ENCODE results near the gene LIMS4. TPM values are rescaled to one million over a fixed set of nuclear protein-coding genes. Genes with fewer than 3 reads are reported as not detected.
"Not testable (repeated sequence)": the region's sequence is repeated elsewhere in the genome, so short reads cannot be mapped to it uniquely, and the experiment has no call there.

The LIMS4 gene
- total RNA-seq, 1 experiment from 2014 or later: 1.1 TPM

GRCh38 chr2:110446644-110447043 is 26.0 kb downstream of the LIMS4 start:
- H3K9me2 ChIP-seq (ENCODE audit: insufficient read depth); POLR2A ChIA-PET; H4K20me1 ChIP-seq (ENCODE audit: insufficient read depth); H2AFZ ChIP-seq (ENCODE audit: low read depth, low read length, poor library complexity, severe bottlenecking); H3K9me3 ChIP-seq (ENCODE audit: control insufficient read depth in 1 of 2, insufficient read depth in 1 of 2, low read depth in 1 of 2, low read length in 2 of 2); H3K4me1 ChIP-seq (ENCODE audit: control insufficient read depth in 1 of 2, insufficient read depth in 2 of 2, low read length in 2 of 2); CTCF ChIA-PET; BruUV-seq (replicated peaks); H3K79me2 ChIP-seq (ENCODE audit: insufficient read depth, low read length); H3K9ac ChIP-seq (ENCODE audit: low read length); ATAC-seq; H3K27me3 ChIP-seq (ENCODE audit: insufficient read depth, low read length); RAD21 ChIA-PET (ENCODE audit: low non-redundant PET in 1 of 2, low total read pairs in 2 of 2, uncharacterized antibody in 2 of 2, unreplicated experiment in 2 of 2); H3K4me3 ChIP-seq (replicated peaks in 1 of 2; ENCODE audit: low read depth in 1 of 2, low read length in 2 of 2); intact Hi-C loops (cut with micrococcal nuclease); H3K4me2 ChIP-seq (ENCODE audit: low read length); H3K27ac ChIP-seq (ENCODE audit: low read depth, low read length); H3K36me3 ChIP-seq (ENCODE audit: control insufficient read depth in 1 of 2, insufficient read depth in 2 of 2, low read length in 2 of 2); DNase-seq (ENCODE audit: low read depth, low spot score): not testable (repeated sequence)

GRCh38 chr2:110443305-110444005 is 29.2 kb downstream of the LIMS4 start:
- BruUV-seq (replicated peaks); H3K4me1 ChIP-seq (ENCODE audit: control insufficient read depth in 1 of 2, insufficient read depth in 2 of 2, low read length in 2 of 2); H2AFZ ChIP-seq (ENCODE audit: low read depth, low read length, poor library complexity, severe bottlenecking); H3K9me3 ChIP-seq (ENCODE audit: control insufficient read depth in 1 of 2, insufficient read depth in 1 of 2, low read depth in 1 of 2, low read length in 2 of 2); H3K9me2 ChIP-seq (ENCODE audit: insufficient read depth); H4K20me1 ChIP-seq (ENCODE audit: insufficient read depth); H3K27me3 ChIP-seq (ENCODE audit: insufficient read depth, low read length); H3K4me3 ChIP-seq (replicated peaks in 1 of 2; ENCODE audit: low read depth in 1 of 2, low read length in 2 of 2); H3K79me2 ChIP-seq (ENCODE audit: insufficient read depth, low read length); intact Hi-C loops (cut with micrococcal nuclease); DNase-seq (ENCODE audit: low read depth, low spot score); H3K36me3 ChIP-seq (ENCODE audit: control insufficient read depth in 1 of 2, insufficient read depth in 2 of 2, low read length in 2 of 2); H3K4me2 ChIP-seq (ENCODE audit: low read length); ATAC-seq; POLR2A ChIA-PET; CTCF ChIA-PET; H3K9ac ChIP-seq (ENCODE audit: low read length); RAD21 ChIA-PET (ENCODE audit: low non-redundant PET in 1 of 2, low total read pairs in 2 of 2, uncharacterized antibody in 2 of 2, unreplicated experiment in 2 of 2); H3K27ac ChIP-seq (ENCODE audit: low read depth, low read length): not testable (repeated sequence)

- H3K4me2 ChIP-seq (ENCODE audit: low read length); H3K27ac ChIP-seq (ENCODE audit: low read depth, low read length); BruUV-seq (replicated peaks); H4K20me1 ChIP-seq (ENCODE audit: insufficient read depth); RAD21 ChIA-PET (ENCODE audit: low non-redundant PET in 1 of 2, low total read pairs in 2 of 2, uncharacterized antibody in 2 of 2, unreplicated experiment in 2 of 2); H2AFZ ChIP-seq (ENCODE audit: low read depth, low read length, poor library complexity, severe bottlenecking); H3K79me2 ChIP-seq (ENCODE audit: insufficient read depth, low read length); H3K9me2 ChIP-seq (ENCODE audit: insufficient read depth); H3K36me3 ChIP-seq (ENCODE audit: control insufficient read depth in 1 of 2, insufficient read depth in 2 of 2, low read length in 2 of 2); H3K9ac ChIP-seq (ENCODE audit: low read length); CTCF ChIA-PET; DNase-seq (ENCODE audit: low read depth, low spot score); H3K27me3 ChIP-seq (ENCODE audit: insufficient read depth, low read length); H3K4me3 ChIP-seq (replicated peaks in 1 of 2; ENCODE audit: low read depth in 1 of 2, low read length in 2 of 2); POLR2A ChIA-PET; intact Hi-C loops (cut with micrococcal nuclease); H3K9me3 ChIP-seq (ENCODE audit: control insufficient read depth in 1 of 2, insufficient read depth in 1 of 2, low read depth in 1 of 2, low read length in 2 of 2); H3K4me1 ChIP-seq (ENCODE audit: control insufficient read depth in 1 of 2, insufficient read depth in 2 of 2, low read length in 2 of 2): not testable (repeated sequence)
- peak; percentile 91 for ATAC-seq
Measured at GRCh38 chr2:110441905-110442304, 30.7 kb downstream of the LIMS4 start.

GRCh38 chr2:110434565-110434964 is 38.1 kb downstream of the LIMS4 start:
- DNase-seq (ENCODE audit: low read depth, low spot score); H3K9me2 ChIP-seq (ENCODE audit: insufficient read depth); RAD21 ChIA-PET (ENCODE audit: low non-redundant PET in 1 of 2, low total read pairs in 2 of 2, uncharacterized antibody in 2 of 2, unreplicated experiment in 2 of 2); H3K27ac ChIP-seq (ENCODE audit: low read depth, low read length); H3K4me1 ChIP-seq (ENCODE audit: control insufficient read depth in 1 of 2, insufficient read depth in 2 of 2, low read length in 2 of 2); intact Hi-C loops (cut with micrococcal nuclease); BruUV-seq (replicated peaks); H3K36me3 ChIP-seq (ENCODE audit: control insufficient read depth in 1 of 2, insufficient read depth in 2 of 2, low read length in 2 of 2); H3K27me3 ChIP-seq (ENCODE audit: insufficient read depth, low read length); CTCF ChIA-PET; H3K4me3 ChIP-seq (replicated peaks in 1 of 2; ENCODE audit: low read depth in 1 of 2, low read length in 2 of 2); H3K79me2 ChIP-seq (ENCODE audit: insufficient read depth, low read length); ATAC-seq; H3K9me3 ChIP-seq (ENCODE audit: control insufficient read depth in 1 of 2, insufficient read depth in 1 of 2, low read depth in 1 of 2, low read length in 2 of 2); POLR2A ChIA-PET; H3K9ac ChIP-seq (ENCODE audit: low read length); H4K20me1 ChIP-seq (ENCODE audit: insufficient read depth); H2AFZ ChIP-seq (ENCODE audit: low read depth, low read length, poor library complexity, severe bottlenecking); H3K4me2 ChIP-seq (ENCODE audit: low read length): not testable (repeated sequence)
